Measurements from ENCODE around the gene SCLY. TPM values are rescaled to one million over a fixed set of nuclear protein-coding genes. Genes with fewer than 3 reads are reported as not detected.
"Not testable (repeated sequence)": the region's sequence is repeated elsewhere in the genome, so short reads cannot be mapped to it uniquely, and the experiment has no call there.

The SCLY gene
- polyA plus RNA-seq, 1 experiment = 11.2 TPM

- H3K27me3 ChIP-seq (ENCODE audit: control insufficient read depth, insufficient read depth, low read length) = no peaks in the 10 kb centered on the region
- TF ChIP-seq CTCF (IDR thresholded peaks at IDR 0.05; ENCODE audit: low read depth, low read length) = no peak
- no peak overlapping the region for H3K4me3 ChIP-seq (ENCODE audit: low read depth, low read length)
- H3K27ac ChIP-seq (ENCODE audit: low read depth, low read length) = no peak overlapping the region
- ChIA-PET POLR2A (no interaction called here), CTCF (no interaction called here)
- H3K9me3 ChIP-seq (ENCODE audit: control insufficient read depth, insufficient read depth, low read length) = peaks cover 5% of the 10 kb centered on the region
- DNase-seq (ENCODE audit: low read depth, low spot score) = no peak
These were observed 16.9 kb upstream of the SCLY start for GRCh38 chr2:238043851-238044250.

- no peak for TF ChIP-seq CTCF (IDR thresholded peaks at IDR 0.05; ENCODE audit: low read depth, low read length)
- no peak overlapping the region for H3K4me3 ChIP-seq (ENCODE audit: low read depth, low read length)
- H3K27ac ChIP-seq (ENCODE audit: low read depth, low read length) = no peak overlapping the region
- no peak for DNase-seq (ENCODE audit: low read depth, low spot score)
- no peaks in the 10 kb centered on the region for H3K27me3 ChIP-seq (ENCODE audit: control insufficient read depth, insufficient read depth, low read length)
- CTCF ChIA-PET = no interaction called here
- POLR2A ChIA-PET = no interaction called here
- H3K9me3 ChIP-seq (ENCODE audit: control insufficient read depth, insufficient read depth, low read length) = peaks cover 5% of the 10 kb centered on the region
These were observed 15.2 kb upstream of the SCLY start for GRCh38 chr2:238045575-238045974.

- Histone ChIP-seq H3K4me3 (ENCODE audit: low read depth, low read length) (no peak overlapping the region), H3K27me3 (ENCODE audit: control insufficient read depth, insufficient read depth, low read length) (no peaks in the 10 kb centered on the region), H3K9me3 (ENCODE audit: control insufficient read depth, insufficient read depth, low read length) (peaks cover 5% of the 10 kb centered on the region), H3K27ac (ENCODE audit: low read depth, low read length) (no peak overlapping the region)
- ChIA-PET POLR2A (no interaction called here), CTCF (no interaction called here)
- TF ChIP-seq CTCF (IDR thresholded peaks at IDR 0.05; ENCODE audit: low read depth, low read length) = no peak
- no peak for DNase-seq (ENCODE audit: low read depth, low spot score)
These were observed 14.0 kb upstream of the SCLY start for GRCh38 chr2:238046725-238047270.

GRCh38 chr2:238053191-238053776 lies 7.5 kb upstream of the SCLY start:
- H3K27ac ChIP-seq (ENCODE audit: low read depth, low read length) = no peak overlapping the region
- H3K27me3 ChIP-seq (ENCODE audit: control insufficient read depth, insufficient read depth, low read length) = no peaks in the 10 kb centered on the region
- H3K4me3 ChIP-seq (ENCODE audit: low read depth, low read length) = no peak overlapping the region
- no peak for TF ChIP-seq CTCF (IDR thresholded peaks at IDR 0.05; ENCODE audit: low read depth, low read length)
- H3K9me3 ChIP-seq (ENCODE audit: control insufficient read depth, insufficient read depth, low read length) = peaks cover 2% of the 10 kb centered on the region
- ChIA-PET CTCF (interaction anchor here (0.7 to 1.4 kb wide), 3 partner anchors 17 to 968 kb away, joined by 3 to 8 read pairs (median 5); no protein-coding TSS in a partner anchor), POLR2A (no interaction called here)
- DNase-seq (ENCODE audit: low read depth, low spot score) = no peak

GRCh38 chr2:238055841-238056240 lies 5.0 kb upstream of the SCLY start:
- TF ChIP-seq CTCF (IDR thresholded peaks at IDR 0.05; ENCODE audit: low read depth, low read length) = no peak
- Histone ChIP-seq H3K27me3 (ENCODE audit: control insufficient read depth, insufficient read depth, low read length) (no peaks in the 10 kb centered on the region), H3K27ac (ENCODE audit: low read depth, low read length) (no peak overlapping the region), H3K9me3 (ENCODE audit: control insufficient read depth, insufficient read depth, low read length) (no peaks in the 10 kb centered on the region; the same call in 1 of the 2 replicates), H3K4me3 (ENCODE audit: low read depth, low read length) (no peak overlapping the region)
- ChIA-PET POLR2A (no interaction called here), CTCF (no interaction called here)
- DNase-seq (ENCODE audit: low read depth, low spot score) = no peak

GRCh38 chr2:238057696-238058575 lies 2.9 kb upstream of the SCLY start:
- H3K27ac ChIP-seq (ENCODE audit: low read depth, low read length); POLR2A ChIA-PET; H3K4me3 ChIP-seq (ENCODE audit: low read depth, low read length); DNase-seq (ENCODE audit: low read depth, low spot score); H3K9me3 ChIP-seq (ENCODE audit: control insufficient read depth, insufficient read depth, low read length); H3K27me3 ChIP-seq (ENCODE audit: control insufficient read depth, insufficient read depth, low read length); CTCF ChIA-PET: not testable (repeated sequence)
